Stimulated activated CD4-positive, alpha-beta T cell treated with anti-CD3 and anti-CD28 coated beads, Interleukin-12 subunit alpha, Interleukin-12 subunit beta, amount 100 ng/mL, for 48 hours (primary cell): ENCODE measurements around the gene LTF.
"Not testable (repeated sequence)": the region's sequence is repeated elsewhere in the genome, so short reads cannot be mapped to it uniquely, and the experiment has no call there.

Source experiments
- DNase-seq, 3 donors: peaks; one replicate each; pipeline ENCODE4 v3.0.0-alpha.2; 2020; ENCODE audit warnings: low read depth in 2 of 3, low spot score in 1 of 3

Gene LTF

DNA sequence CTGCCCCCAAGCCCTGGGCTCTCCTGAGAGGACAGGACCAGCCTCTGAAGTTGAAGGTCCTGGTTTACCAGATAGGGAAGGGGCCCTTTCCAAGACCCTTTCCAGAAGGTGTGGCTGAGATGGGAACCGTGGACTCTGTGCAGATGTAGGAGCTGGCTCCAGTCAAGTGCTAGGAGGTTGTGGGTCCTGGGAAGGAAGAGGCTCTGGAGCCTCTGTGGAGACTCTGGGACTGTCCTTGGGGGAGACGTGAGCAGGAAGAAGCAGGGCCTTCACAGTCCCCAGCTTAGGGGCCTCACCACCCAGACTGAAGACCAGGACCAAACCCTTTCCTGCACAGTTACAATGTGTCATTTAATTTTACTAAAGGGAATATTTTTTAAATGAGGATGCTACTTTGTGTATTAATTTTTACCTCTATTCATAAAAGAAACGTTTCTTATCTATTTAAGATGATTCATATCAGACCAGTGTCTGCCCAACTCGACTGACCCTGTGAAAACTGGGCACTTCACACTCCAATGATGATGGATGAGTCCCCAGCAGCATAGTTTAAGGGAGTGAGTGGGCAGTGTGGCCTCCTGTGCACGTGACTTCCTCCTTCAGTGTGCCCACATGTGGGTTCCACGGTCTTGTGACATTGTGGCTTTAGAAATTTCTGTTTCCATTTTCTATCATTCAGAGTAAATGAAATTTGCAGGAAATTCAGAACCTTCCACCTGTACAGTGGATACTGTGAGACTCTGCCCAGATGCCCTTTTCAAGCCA lies 68.8 kb downstream of the LTF start:
- no peak for DNase-seq

DNA sequence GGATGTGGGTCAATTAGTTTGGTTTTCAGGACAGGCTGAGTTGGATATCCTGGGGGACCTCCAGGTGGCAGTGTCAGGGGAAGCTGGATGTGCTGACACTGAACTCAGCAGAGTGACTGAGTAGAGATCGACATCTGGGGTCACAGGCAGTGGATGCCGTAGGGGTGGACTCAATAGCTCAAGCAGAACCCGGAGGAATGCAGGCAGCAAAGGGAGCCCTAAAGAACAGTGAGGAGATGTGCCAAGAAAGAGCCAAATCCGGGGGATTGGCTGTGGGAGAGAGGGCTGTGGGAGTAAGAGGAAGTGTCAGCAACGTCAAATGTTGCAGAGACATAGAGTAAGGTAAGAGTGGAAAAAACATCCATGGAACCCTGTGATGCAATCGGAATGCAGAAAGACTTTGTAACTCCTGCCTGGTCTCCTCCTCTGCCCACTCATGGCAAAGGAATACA lies 69.5 kb downstream of the LTF start:
- no peak for DNase-seq

DNA sequence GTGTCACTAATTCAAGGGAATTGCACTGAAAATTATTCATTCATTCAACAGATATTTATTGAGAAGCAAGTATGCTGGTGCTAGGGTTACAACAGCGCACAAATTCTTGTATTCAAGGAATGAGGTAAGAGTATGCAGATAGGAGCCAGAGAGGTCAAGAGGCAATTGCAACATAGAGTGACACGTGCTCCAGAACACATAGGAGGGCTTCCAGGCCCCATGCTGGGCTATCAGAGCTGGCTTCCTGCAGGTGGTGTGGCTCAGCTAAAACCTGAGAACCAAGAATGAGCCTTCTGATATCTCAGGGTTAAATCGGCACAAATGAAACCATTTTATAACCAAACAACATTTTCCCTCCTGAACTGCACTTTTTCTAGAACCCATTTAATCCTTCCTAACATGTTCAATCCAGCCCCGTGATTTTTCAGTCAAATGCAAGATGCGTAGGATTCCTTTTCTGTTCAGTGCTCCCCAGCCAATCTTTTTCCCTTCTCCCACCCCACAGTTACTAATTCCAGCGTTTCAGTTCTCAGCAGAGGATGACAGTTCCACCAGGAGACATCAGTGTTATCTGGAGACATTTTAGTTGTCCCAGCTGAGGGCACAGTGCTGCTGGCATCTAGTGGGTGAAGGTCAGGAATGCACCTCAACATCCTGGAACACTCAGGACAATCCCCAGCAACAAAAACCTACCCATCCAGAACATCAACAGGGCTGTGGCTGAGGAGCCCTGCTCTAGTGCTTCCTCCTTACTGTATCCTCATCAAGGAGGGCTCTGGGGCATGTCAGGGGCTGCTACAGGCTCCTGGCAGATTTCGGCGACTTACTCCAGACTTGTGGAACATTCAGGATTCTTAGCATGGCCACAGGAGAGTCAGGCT lies 70.9 kb downstream of the LTF start:
- no peak for DNase-seq

DNA sequence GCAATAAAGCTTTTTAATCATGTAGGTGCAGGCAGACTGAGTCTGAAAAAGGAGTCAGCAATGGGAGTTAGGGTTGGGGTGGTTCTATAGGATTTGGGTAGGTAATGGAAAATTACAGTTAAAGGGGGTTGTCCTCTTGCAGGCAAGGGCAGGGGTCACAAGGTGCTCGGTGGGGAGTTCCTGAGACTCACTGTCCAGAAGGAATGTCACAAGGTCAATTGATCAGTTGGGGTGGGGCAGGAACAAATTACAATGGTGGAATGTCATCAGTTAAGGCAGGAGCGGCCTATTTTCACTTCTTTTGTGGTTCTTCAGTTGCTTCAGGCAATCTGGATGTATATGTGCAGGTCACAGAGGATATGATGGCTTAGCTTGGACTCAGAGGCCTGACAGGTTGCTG lies 71.7 kb downstream of the LTF start:
- no peak for DNase-seq

DNA sequence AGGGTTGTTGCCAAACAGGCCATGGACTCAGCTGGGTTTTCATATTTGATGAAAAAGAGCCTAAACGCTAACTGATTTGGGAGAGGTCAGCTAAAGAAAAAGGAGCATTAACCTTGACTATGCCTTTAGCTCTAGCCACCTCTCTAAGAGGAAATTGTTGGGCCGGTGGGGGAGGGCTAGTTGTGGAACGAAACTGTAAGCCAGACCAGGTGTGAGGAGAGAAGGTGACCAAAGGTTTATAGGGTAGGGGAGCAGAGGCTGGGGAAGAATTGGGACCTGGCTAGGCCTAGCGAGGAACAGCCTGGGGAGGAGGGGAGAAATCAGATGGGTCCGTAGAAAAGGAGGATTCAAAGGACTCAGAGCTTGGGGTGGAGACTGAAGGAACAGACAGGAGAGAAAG lies 73.2 kb downstream of the LTF start:
- not testable (repeated sequence) for DNase-seq

DNA sequence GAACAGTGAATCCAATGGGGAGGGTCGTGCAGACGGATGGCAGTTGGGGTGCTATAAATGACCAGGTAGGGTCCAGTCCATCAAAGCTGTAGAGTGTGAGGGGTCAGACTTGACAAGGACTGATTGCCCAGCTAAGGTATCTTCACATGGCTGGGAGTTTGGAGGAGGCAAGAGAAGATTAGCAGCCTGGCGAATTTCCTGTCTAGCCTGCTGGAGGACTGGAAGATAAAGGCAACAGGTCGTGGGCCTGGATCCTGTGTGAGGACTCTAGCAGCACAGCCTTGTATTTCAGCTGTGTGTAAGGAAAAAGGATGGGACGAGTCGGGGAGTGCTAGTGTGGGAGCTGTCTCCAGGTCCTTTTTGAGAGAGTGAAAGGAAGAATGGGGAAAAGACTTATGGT lies 75.4 kb downstream of the LTF start:
- no peak for DNase-seq

DNA sequence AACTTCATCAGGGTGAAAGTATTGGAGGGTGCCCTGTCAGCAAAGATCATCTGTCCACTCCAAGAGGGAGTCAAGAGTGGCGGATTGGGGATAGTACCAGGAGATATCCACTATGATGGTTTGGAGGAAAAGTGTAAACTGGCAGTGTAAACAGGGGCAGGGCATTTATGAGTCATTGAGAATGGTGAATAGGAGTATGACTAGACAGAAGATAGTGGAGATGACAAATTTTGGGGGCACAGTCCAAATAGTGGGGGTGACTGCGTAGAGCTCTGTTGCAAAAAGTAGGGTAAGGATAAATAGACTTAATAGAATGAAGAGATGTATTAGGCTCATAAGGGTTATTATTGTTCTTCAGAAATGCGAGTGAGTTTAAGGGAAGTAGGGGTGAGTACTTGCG lies 75.9 kb downstream of the LTF start:
- DNase-seq = not testable (repeated sequence)

DNA sequence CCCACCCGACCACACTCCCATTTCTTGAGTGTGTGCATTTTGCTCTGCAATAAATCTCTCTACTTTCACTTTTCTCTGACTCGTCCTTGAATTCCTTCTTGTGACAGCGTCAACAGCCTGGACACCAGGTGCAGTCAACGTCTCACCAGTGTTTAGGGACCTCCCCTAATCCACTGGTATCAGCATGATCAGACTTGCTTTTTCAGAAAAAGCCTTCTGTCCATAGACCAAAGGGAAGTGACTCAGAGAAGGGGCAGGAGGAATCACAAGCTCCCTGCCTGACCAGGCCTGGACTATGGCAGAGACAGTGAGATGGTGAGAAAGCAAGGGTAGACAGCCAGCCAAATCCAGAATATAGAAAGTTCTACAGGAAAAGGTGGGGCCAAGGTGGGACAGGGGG lies 78.5 kb downstream of the LTF start:
- no peak for DNase-seq
